HCT116 (cell line): ENCODE data around the gene RAB39B. TPM values are rescaled to one million over a fixed set of nuclear protein-coding genes. Genes with fewer than 3 reads are reported as not detected.

ENCODE experiments used
- ATAC-seq: fragments of 200-7000 bp; cut with Tn5 transposase; 2 replicates; pipeline ENCODE4 v1.9.1; 2020; ENCODE audit warnings: mild to moderate bottlenecking, moderate library complexity
- BruUV-seq: library from RNA; stranded (reverse); fragments of 400-500 nt; replicated peaks from 2 replicates; lab custom pipeline; 2021; lab: Mats Ljungman, UMichigan
- CTCF ChIA-PET: fragments of 300-600 bp; sonication (Branson Sonifier 250); formaldehyde crosslinking; loops from one replicate; lab custom pipeline; 2021; ENCODE audit warnings: antibody characterized with exemption; lab: Charles Lee
- POLR2A ChIA-PET: fragments of 300-600, 350-600 bp; sonication (Branson Sonifier 250); formaldehyde crosslinking; loops from one replicate; lab custom pipeline; 2021; ENCODE audit warnings: antibody characterized with exemption; lab: Charles Lee
- RAD21 ChIA-PET, 2 experiments: fragments of 300-600 bp; sonication (Branson Sonifier 250); formaldehyde crosslinking; loops; one replicate each; lab custom pipeline; 2023; ENCODE audit warnings: low total read pairs in 2 of 2; ENCODE audit not compliant: uncharacterized antibody in 2 of 2, unreplicated experiment in 2 of 2, low non-redundant PET in 1 of 2; lab: Charles Lee
- DNase-seq: peaks from one replicate; pipeline ENCODE4 v3.0.0-alpha.2; 2010; ENCODE audit warnings: low read depth, low spot score
- H2AFZ ChIP-seq: fragments of 200-600 bp; shearing (Covaris generic), sonication (generic); 2 replicates; pipeline ENCODE4 v1.6.1; 2017; ENCODE audit warnings: low read depth, mixed run types, mixed read lengths, antibody characterized with exemption, low read length; ENCODE audit not compliant: poor library complexity, severe bottlenecking
- H3K27ac ChIP-seq: 2 replicates; pipeline ENCODE4 v1.5.1; 2012; ENCODE audit warnings: low read depth, low read length
- H3K27me3 ChIP-seq: fragments of 200-600 bp; sonication (generic); 2 replicates; pipeline ENCODE4 v1.6.1; 2016; ENCODE audit warnings: mixed run types, low read length, mixed read lengths; ENCODE audit not compliant: insufficient read depth
- H3K36me3 ChIP-seq, 2 experiments: fragments of 200-500 bp in 1 of 2; fragments of 200-600 bp in 1 of 2; sonication (Bioruptor generic) in 1 of 2; sonication (generic) in 1 of 2; 2 replicates each; pipeline versions ENCODE4 v1.5.1 to v1.6.1; 2014 to 2016; ENCODE audit warnings: low read length in 2 of 2, inconsistent platforms in 1 of 2, mixed read lengths in 1 of 2, mixed run types in 1 of 2; ENCODE audit not compliant: insufficient read depth in 2 of 2, control insufficient read depth in 1 of 2
- H3K4me1 ChIP-seq, 2 experiments: fragments of 200-600 bp in 1 of 2; sonication (generic) in 1 of 2; 2 replicates each; pipeline versions ENCODE4 v1.5.1 to v1.6.1; 2012 to 2017; ENCODE audit warnings: low read length in 2 of 2, inconsistent platforms in 1 of 2, mild to moderate bottlenecking in 1 of 2, mixed read lengths in 1 of 2, mixed run types in 1 of 2, moderate library complexity in 1 of 2; ENCODE audit not compliant: insufficient read depth in 2 of 2, control insufficient read depth in 1 of 2
- H3K4me2 ChIP-seq: fragments of 200-600 bp; sonication (generic); 2 replicates; pipeline ENCODE4 v1.6.1; 2017; ENCODE audit warnings: mixed run types, low read length, mixed read lengths
- H3K4me3 ChIP-seq, 2 experiments: fragments of 200-600 bp in 1 of 2; sonication (generic) in 1 of 2; replicated peaks in 1 of 2; 2 replicates each; pipeline ENCODE4 v1.5.1; 2011 to 2016; ENCODE audit warnings: low read length in 2 of 2, control low read depth in 1 of 2, low read depth in 1 of 2, mild to moderate bottlenecking in 1 of 2, mixed read lengths in 1 of 2, mixed run types in 1 of 2
- H3K79me2 ChIP-seq: fragments of 200-600 bp; sonication (generic); 2 replicates; pipeline ENCODE4 v1.6.1; 2017; ENCODE audit warnings: mild to moderate bottlenecking, mixed run types, low read length, moderate library complexity, mixed read lengths; ENCODE audit not compliant: insufficient read depth
- H3K9ac ChIP-seq: fragments of 200-600 bp; sonication (generic); 2 replicates; pipeline ENCODE4 v1.6.1; 2016; ENCODE audit warnings: low read length, mixed read lengths
- H3K9me2 ChIP-seq: fragments of 200-600 bp; sonication (generic), shearing (Covaris generic); 2 replicates; pipeline ENCODE4 v1.6.1; 2017; ENCODE audit warnings: mixed run types, mild to moderate bottlenecking, moderate library complexity; ENCODE audit not compliant: insufficient read depth
- H3K9me3 ChIP-seq, 2 experiments: fragments of 200-500 bp in 1 of 2; fragments of 200-600 bp in 1 of 2; sonication (Bioruptor generic) in 1 of 2; sonication (generic) in 1 of 2; 2 replicates each; pipeline ENCODE4 v1.6.1; 2014 to 2017; ENCODE audit warnings: low read length in 2 of 2, mixed read lengths in 2 of 2, inconsistent platforms in 1 of 2, low read depth in 1 of 2, mild to moderate bottlenecking in 1 of 2, mixed run types in 1 of 2, moderate library complexity in 1 of 2; ENCODE audit not compliant: control insufficient read depth in 1 of 2, insufficient read depth in 1 of 2
- H4K20me1 ChIP-seq: fragments of 200-600 bp; sonication (generic), shearing (Covaris generic); 2 replicates; pipeline ENCODE4 v1.6.1; 2017; ENCODE audit warnings: mixed run types, mild to moderate bottlenecking, moderate library complexity; ENCODE audit not compliant: insufficient read depth
- CBX3 ChIP-seq: IDR thresholded peaks from 2 replicates; pipeline ENCODE4 v1.6.1; 2012; ENCODE audit warnings: low read depth
- EGR1 ChIP-seq: IDR thresholded peaks from 2 replicates; pipeline ENCODE4 v1.6.1; 2012; ENCODE audit warnings: low read depth
- EZH2 ChIP-seq: fragments of 200-600 bp; sonication (generic); IDR thresholded peaks from 2 replicates; pipeline ENCODE4 v1.6.1; 2017; ENCODE audit warnings: antibody characterized with exemption, mixed run types
- JUND ChIP-seq: IDR thresholded peaks from 2 replicates; pipeline ENCODE4 v1.6.1; 2012
- POLR2AphosphoS5 ChIP-seq: IDR thresholded peaks from 2 replicates; pipeline ENCODE4 v1.6.1; 2011; ENCODE audit warnings: mild to moderate bottlenecking, low read depth, low read length, moderate library complexity
- SIN3A ChIP-seq: IDR thresholded peaks from 2 replicates; pipeline ENCODE4 v1.6.1; 2012; ENCODE audit warnings: low read depth
- SP1 ChIP-seq: IDR thresholded peaks from 2 replicates; pipeline ENCODE4 v1.6.1; 2012; ENCODE audit warnings: low read depth
- SRF ChIP-seq: IDR thresholded peaks from 2 replicates; pipeline ENCODE4 v1.6.1; 2012; ENCODE audit warnings: low read depth
- TCF7L2 ChIP-seq: IDR thresholded peaks from 2 replicates; pipeline ENCODE4 v1.7.0; 2011; ENCODE audit warnings: borderline replicate concordance, inconsistent platforms; ENCODE audit not compliant: insufficient read depth, insufficient read length; ENCODE audit errors: extremely low read depth
- ZNF274 ChIP-seq: fragments of 200-500 bp; sonication (Bioruptor generic); IDR thresholded peaks from 2 replicates; pipeline ENCODE4 v1.6.1; 2014; ENCODE audit warnings: mild to moderate bottlenecking, low read depth, low read length, inconsistent platforms
- intact Hi-C: fragments of 100-400 bp; cut with micrococcal nuclease; formaldehyde crosslinking; loops from 2 replicates; pipeline ENCODE4 v1.10.0; 2022
- total RNA-seq: library from RNA; stranded (reverse); gene quantifications from one replicate; pipeline ENCODE4 v1.2.1, GENCODE V29; 2021; ENCODE audit not compliant: unreplicated experiment
- TF ChIP-seq, protein P1 (sequence below), 3 experiments: fragments of 200-600 bp in 1 of 3; sonication (generic) in 1 of 3; IDR thresholded peaks in 2 of 3; conservative IDR thresholded peaks in 1 of 3; 2 replicates each; pipeline ENCODE4 v1.5.1; 2012 to 2017; ENCODE audit warnings: low read depth in 2 of 3, low read length in 2 of 3, antibody characterized with exemption in 1 of 3, borderline replicate concordance in 1 of 3, control low read depth in 1 of 3, mild to moderate bottlenecking in 1 of 3, mixed read lengths in 1 of 3, mixed run types in 1 of 3, moderate library complexity in 1 of 3; ENCODE audit not compliant: insufficient read depth in 1 of 3

The RAB39B gene
- total RNA-seq, 1 experiment from 2014 or later: 0.10 TPM

DNA sequence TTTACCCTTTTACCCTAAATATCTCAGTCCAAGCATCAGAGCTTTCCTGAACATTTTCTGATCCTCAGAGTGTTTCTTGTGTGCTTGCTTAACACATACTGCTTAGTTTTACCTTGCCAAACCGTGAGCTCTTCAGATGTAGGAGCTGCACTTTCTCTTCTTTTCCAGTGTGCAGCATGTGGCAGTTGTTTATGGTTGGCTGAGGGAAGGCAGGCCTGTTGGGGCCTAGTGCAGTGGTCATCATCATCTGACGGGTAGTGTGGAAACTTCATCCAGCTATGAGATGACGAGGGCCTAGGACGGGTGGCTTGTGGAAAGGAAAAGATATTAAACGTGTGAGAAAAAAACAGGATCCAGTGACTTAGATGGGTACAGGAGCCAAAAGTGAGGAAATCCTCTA lies 26.6 kb downstream of the RAB39B start:
- Histone ChIP-seq H3K36me3 (peaks cover 3 to 10% of the 10 kb centered on the region in 2 experiments; a peak in 2 of 4 replicates), H3K9ac (no peak overlapping the region), H2AFZ (no peak overlapping the region), H4K20me1 (no peaks in the 10 kb centered on the region), H3K4me2 (no peak overlapping the region), H3K79me2 (peaks cover 19% of the 10 kb centered on the region), H3K4me1 (no peaks in the 10 kb centered on the region), H3K4me3 (no peak overlapping the region), H3K9me2 (no peaks in the 10 kb centered on the region), H3K27me3 (no peaks in the 10 kb centered on the region), H3K9me3 (no peaks in the 10 kb centered on the region), H3K27ac (no peak overlapping the region)
- ATAC-seq (no peak), DNase-seq (no peak)
- intact Hi-C loops: no loop called here
- BruUV-seq: no TSS peak
- TF ChIP-seq JUND (no peak), TCF7L2 (no peak), EGR1 (no peak), POLR2AphosphoS5 (no peak), SP1 (no peak), EZH2 (no peak), SRF (no peak), SIN3A (no peak), CBX3 (no peak), ZNF274 (no peak)
- TF ChIP-seq, protein P1, sequence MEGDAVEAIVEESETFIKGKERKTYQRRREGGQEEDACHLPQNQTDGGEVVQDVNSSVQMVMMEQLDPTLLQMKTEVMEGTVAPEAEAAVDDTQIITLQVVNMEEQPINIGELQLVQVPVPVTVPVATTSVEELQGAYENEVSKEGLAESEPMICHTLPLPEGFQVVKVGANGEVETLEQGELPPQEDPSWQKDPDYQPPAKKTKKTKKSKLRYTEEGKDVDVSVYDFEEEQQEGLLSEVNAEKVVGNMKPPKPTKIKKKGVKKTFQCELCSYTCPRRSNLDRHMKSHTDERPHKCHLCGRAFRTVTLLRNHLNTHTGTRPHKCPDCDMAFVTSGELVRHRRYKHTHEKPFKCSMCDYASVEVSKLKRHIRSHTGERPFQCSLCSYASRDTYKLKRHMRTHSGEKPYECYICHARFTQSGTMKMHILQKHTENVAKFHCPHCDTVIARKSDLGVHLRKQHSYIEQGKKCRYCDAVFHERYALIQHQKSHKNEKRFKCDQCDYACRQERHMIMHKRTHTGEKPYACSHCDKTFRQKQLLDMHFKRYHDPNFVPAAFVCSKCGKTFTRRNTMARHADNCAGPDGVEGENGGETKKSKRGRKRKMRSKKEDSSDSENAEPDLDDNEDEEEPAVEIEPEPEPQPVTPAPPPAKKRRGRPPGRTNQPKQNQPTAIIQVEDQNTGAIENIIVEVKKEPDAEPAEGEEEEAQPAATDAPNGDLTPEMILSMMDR (IDR thresholded peaks at IDR 0.05 in 2 of 3, conservative IDR thresholded peaks at IDR 0.05 in 1 of 3; ENCODE audit: borderline replicate concordance in 1 of 3, insufficient read depth in 1 of 3, low read depth in 2 of 3, low read length in 2 of 3): no peak
- ChIA-PET POLR2A (no interaction called here), CTCF (no interaction called here), RAD21 (no interaction called here)
